ENCODE measurements around the gene WIF1. TPM values are rescaled to one million over a fixed set of nuclear protein-coding genes. Genes with fewer than 3 reads are reported as not detected.

WIF1 gene, protein sequence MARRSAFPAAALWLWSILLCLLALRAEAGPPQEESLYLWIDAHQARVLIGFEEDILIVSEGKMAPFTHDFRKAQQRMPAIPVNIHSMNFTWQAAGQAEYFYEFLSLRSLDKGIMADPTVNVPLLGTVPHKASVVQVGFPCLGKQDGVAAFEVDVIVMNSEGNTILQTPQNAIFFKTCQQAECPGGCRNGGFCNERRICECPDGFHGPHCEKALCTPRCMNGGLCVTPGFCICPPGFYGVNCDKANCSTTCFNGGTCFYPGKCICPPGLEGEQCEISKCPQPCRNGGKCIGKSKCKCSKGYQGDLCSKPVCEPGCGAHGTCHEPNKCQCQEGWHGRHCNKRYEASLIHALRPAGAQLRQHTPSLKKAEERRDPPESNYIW
- total RNA-seq: not detected in 2 replicates

DNA sequence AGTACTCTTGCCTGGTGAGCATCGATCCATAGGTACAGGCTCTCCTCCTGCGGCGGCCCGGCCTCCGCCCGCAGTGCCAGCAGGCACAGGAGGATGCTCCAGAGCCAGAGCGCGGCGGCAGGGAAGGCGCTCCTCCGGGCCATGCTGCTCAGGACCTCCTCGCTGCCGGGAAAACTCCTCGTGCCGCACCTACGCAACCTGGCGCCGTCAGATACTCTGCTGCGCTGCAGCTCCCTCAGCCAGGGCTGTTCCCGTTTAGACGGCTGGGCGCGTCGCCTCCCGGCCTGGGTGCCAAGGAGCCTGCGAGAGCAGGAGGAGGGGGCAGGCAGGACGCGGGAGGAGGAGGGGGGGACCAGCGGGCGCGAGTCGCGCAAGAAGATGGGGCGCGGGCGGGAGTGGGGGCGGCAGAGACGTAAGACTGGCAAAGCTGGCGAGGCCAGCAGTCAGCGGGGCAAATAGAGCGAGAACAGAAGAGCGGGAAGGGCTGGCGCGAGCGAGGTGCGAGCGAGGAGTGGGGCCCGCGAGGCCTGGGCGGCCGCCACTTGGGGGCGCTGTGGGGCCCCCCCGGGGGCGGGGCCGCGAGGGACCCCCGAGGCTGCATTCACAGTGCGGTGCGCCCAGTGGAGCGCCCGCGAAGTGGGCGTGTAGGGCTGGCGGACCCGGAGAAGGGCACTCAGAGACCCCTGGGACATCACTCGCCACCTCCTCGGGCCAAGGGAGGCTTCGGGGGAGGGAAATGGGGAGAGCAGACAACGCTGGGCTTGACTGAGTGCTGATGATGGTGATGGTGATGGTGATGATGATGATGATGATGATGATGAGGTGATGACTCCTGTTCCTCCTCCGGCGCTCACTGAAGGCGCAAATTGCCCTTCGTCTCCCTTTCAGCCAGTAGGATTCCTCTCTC is at the start of gene WIF1:
TSS of gene WIF1 (minus strand) at position 257 of the 907 bp plus-strand sequence. CDS start at position 143, 114 bp downstream.

GRCh38 chr12:65169320-65170208 is 48.5 kb upstream of the WIF1 start, which contains the start of gene LEMD3:
TSS of gene LEMD3 (plus strand) at chr12:65169583. CDS start at chr12:65169597, 14 bp downstream.

Other genes with a start within 250 kb of the WIF1 start
- gene LEMD3, start 48.3 kb upstream of the WIF1 start, total RNA-seq: 17.3 and 27.1 TPM in 2 replicates
- gene MSRB3, start 157.4 kb upstream of the WIF1 start, total RNA-seq: 32.7 and 42.6 TPM in 2 replicates

Data from cardiac atrium fibroblast (primary cell).